C4-2B (cell line): ENCODE data around the gene ZNF507.

Source experiments
- CTCF ChIP-seq: fragments of 450-650 bp; conservative IDR thresholded peaks from 2 replicates; pipeline ENCODE4 v1.5.1; 2017; ENCODE audit warnings: mild to moderate bottlenecking
- ZFX ChIP-seq: fragments of 450-650 bp; IDR thresholded peaks from 2 replicates; pipeline ENCODE4 v1.6.1; 2017

GRCh38 chr19:32311371-32311770 lies 34.0 kb upstream of the ZNF507 start:
- no peak for TF ChIP-seq CTCF
- no peak for TF ChIP-seq ZFX
